HL-60 (cell line): ENCODE measurements around the gene ISG15.

Experiments used
- DNase-seq, 2 experiments: peaks; one replicate each; pipeline ENCODE4 v3.0.0-alpha.2; 2010 to 2020; ENCODE audit warnings: low read depth in 1 of 2, low spot score in 1 of 2
- H3K27ac ChIP-seq: fragments of 250-450 bp; sonication (Bioruptor Pico); replicated peaks from 2 replicates; pipeline ENCODE4 v1.5.1; 2020; ENCODE audit warnings: mild to moderate bottlenecking, moderate library complexity
- H3K27me3 ChIP-seq: fragments of 250-450 bp; sonication (Bioruptor Pico); 2 replicates; pipeline ENCODE4 v1.5.1; 2021; ENCODE audit warnings: mild to moderate bottlenecking, moderate library complexity; ENCODE audit not compliant: insufficient read depth, poor library complexity, severe bottlenecking
- H3K4me3 ChIP-seq: replicated peaks from 2 replicates; pipeline ENCODE4 v1.5.1; 2011; ENCODE audit warnings: mild to moderate bottlenecking, control low read depth, low read length; ENCODE audit not compliant: insufficient read depth
- GABPA ChIP-seq: IDR thresholded peaks from 2 replicates; pipeline ENCODE4 v1.6.1; 2012; ENCODE audit warnings: low read depth
- POLR2AphosphoS5 ChIP-seq: IDR thresholded peaks from 2 replicates; pipeline ENCODE4 v1.6.1; 2012; ENCODE audit warnings: low read depth
- REST ChIP-seq: IDR thresholded peaks from 2 replicates; pipeline ENCODE4 v1.6.1; 2012; ENCODE audit warnings: low read depth; ENCODE audit not compliant: insufficient replicate concordance
- SPI1 ChIP-seq: IDR thresholded peaks from 2 replicates; pipeline ENCODE4 v1.6.1; 2012; ENCODE audit warnings: low read depth, mild to moderate bottlenecking, borderline replicate concordance
- TF ChIP-seq, protein P1 (sequence below): IDR thresholded peaks from one replicate; pipeline ENCODE4 v1.5.1; 2011; ENCODE audit warnings: low read length, control low read depth, inconsistent platforms; ENCODE audit not compliant: insufficient read depth

ISG15 gene

GRCh38 chr1:979744-980072, 33.6 kb upstream of the ISG15 start:
- H3K27me3 ChIP-seq: peaks cover 33% of the 10 kb centered on the region
- DNase-seq: no peak
- H3K4me3 ChIP-seq: no peak overlapping the region
- TF ChIP-seq GABPA (no peak), SPI1 (no peak), POLR2AphosphoS5 (no peak), REST (no peak)
- TF ChIP-seq, protein P1, sequence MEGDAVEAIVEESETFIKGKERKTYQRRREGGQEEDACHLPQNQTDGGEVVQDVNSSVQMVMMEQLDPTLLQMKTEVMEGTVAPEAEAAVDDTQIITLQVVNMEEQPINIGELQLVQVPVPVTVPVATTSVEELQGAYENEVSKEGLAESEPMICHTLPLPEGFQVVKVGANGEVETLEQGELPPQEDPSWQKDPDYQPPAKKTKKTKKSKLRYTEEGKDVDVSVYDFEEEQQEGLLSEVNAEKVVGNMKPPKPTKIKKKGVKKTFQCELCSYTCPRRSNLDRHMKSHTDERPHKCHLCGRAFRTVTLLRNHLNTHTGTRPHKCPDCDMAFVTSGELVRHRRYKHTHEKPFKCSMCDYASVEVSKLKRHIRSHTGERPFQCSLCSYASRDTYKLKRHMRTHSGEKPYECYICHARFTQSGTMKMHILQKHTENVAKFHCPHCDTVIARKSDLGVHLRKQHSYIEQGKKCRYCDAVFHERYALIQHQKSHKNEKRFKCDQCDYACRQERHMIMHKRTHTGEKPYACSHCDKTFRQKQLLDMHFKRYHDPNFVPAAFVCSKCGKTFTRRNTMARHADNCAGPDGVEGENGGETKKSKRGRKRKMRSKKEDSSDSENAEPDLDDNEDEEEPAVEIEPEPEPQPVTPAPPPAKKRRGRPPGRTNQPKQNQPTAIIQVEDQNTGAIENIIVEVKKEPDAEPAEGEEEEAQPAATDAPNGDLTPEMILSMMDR: no peak
- no peak overlapping the region for H3K27ac ChIP-seq

- Histone ChIP-seq H3K27me3 (peaks cover 34% of the 10 kb centered on the region), H3K4me3 (no peak overlapping the region), H3K27ac (no peak overlapping the region)
- DNase-seq: no peak
- TF ChIP-seq GABPA: no peak
- TF ChIP-seq POLR2AphosphoS5: no peak
- TF ChIP-seq REST: no peak
- TF ChIP-seq SPI1: no peak
- TF ChIP-seq, protein P1: no peak
Measured at GRCh38 chr1:980137-980571, 33.1 kb upstream of the ISG15 start.

DNA sequence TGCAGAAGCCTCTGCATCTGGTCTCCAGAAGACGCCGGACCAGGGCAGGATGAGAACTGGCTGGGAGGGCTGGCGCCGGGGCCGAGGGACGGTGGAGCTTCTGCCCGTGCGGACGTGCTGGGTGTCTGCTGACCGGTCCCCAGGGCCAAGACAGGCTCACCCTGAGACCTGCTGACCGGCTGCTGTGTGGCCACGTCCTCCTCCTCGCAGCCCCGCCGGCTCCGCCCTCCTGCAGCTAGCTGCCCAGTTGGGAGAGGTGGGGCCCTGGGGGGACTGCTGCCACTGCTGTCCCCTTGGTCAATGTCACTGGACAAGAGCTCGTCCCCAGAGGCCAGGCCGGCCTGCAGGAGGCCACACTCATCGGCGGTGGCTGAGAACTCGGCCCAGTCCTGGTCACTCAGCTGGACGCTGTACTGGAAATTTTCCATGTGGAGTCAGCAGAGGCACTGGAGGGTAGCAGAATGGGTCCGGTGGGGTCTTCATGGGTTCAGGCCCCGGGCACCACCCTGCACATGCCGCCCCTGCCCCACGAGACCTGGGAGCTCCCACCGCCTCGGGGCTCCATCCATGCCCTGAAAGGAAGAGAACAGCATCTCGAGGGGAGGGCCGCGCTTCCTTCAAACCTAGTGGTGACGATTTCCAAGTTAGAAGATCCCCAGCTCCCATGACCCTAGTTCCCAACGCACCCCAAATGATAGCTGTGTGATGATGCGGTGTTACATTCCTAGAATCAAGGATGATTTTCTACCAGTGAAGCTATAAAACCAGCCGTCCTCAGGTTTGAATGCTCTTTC, 32.5 kb upstream of the ISG15 start:
- no peak for DNase-seq
- H3K4me3 ChIP-seq: no peak overlapping the region
- TF ChIP-seq, protein P1: no peak
- H3K27me3 ChIP-seq: peaks cover 34% of the 10 kb centered on the region
- H3K27ac ChIP-seq: no peak overlapping the region

DNA sequence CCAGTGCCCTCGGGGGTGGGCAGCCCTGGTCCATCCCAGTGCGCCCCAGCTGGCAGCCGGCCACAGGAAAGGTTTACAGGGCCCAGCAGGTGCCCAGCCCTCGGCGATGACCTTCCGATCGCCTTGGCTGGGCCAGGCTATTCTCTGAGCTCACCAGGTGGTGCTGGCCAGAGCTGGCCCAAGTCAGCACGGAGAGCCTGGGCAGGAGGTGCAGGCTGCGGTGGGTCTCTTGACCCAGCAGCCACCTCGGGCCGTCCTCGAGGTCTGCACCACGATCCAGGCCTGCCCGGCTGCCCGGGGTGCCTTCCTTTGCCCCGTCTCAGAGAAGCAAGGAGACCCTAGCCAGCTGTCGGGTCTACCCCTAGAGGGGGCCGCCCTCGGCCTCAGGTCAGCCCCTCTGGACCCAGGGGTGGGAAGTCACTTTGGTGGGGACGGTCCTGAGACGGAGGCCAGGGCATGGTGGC, 31.8 kb upstream of the ISG15 start:
- no peak for TF ChIP-seq SPI1
- TF ChIP-seq, protein P1: no peak
- no peak for TF ChIP-seq REST
- no peak for TF ChIP-seq GABPA
- TF ChIP-seq POLR2AphosphoS5: no peak
- Histone ChIP-seq H3K27ac (no peak overlapping the region), H3K4me3 (no peak overlapping the region), H3K27me3 (peaks cover 34% of the 10 kb centered on the region)
- no peak for DNase-seq
